HEK293T (cell line): ENCODE data around the gene FBN2.

Source experiments
- FOXM1 ChIP-seq: fragments of 450-650 bp; IDR thresholded peaks from 2 replicates; pipeline ENCODE4 v1.6.1; 2017; ENCODE audit warnings: mild to moderate bottlenecking, borderline replicate concordance
- TARDBP ChIP-seq: fragments of 450-650 bp; IDR thresholded peaks from 2 replicates; pipeline ENCODE4 v1.6.1; 2016

GRCh38 chr5:128441941-128442350 lies 96.1 kb downstream of the FBN2 start:
- TF ChIP-seq FOXM1 = no peak
- no peak for TF ChIP-seq TARDBP
